ENCODE data around the gene LRRC4C.

DNA sequence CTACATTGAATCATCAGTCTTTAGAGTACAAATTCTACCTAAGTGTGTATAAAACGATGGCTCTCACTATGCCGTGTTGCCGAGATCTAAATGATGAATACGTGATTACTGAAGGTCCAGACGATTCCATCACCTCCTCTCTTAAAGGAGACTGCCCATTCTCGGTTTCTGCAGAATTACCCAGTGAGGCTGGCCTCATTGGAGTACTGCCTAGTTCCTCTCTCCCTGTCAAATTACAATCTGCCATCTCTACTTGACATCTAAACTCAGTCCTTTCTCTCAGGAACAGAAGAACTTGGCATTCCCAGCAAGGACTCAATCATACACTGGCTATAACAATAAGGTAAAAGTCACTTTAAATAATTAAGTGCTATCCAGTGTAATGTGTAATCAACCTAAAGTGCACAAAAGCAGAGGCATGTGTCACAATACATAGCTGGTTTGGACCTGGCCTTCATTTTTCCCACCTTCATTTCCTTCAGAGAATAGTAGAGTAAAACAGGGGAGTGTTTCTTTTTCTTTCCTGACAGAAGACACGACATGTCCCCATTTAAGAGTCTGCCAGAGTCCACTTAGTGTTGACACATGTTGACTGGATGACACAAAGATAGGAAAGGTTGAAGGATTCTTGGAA lies 634.1 kb downstream of the LRRC4C start:
- TF ChIP-seq, protein P1, sequence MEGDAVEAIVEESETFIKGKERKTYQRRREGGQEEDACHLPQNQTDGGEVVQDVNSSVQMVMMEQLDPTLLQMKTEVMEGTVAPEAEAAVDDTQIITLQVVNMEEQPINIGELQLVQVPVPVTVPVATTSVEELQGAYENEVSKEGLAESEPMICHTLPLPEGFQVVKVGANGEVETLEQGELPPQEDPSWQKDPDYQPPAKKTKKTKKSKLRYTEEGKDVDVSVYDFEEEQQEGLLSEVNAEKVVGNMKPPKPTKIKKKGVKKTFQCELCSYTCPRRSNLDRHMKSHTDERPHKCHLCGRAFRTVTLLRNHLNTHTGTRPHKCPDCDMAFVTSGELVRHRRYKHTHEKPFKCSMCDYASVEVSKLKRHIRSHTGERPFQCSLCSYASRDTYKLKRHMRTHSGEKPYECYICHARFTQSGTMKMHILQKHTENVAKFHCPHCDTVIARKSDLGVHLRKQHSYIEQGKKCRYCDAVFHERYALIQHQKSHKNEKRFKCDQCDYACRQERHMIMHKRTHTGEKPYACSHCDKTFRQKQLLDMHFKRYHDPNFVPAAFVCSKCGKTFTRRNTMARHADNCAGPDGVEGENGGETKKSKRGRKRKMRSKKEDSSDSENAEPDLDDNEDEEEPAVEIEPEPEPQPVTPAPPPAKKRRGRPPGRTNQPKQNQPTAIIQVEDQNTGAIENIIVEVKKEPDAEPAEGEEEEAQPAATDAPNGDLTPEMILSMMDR (IDR thresholded peaks at IDR 0.05) = no peak
- TF ChIP-seq ZFX (IDR thresholded peaks at IDR 0.05; ENCODE audit: borderline replicate concordance) = no peak

Measured in 22Rv1 (cell line).